ENCODE data around the gene GMDS. TPM values are rescaled to one million over a fixed set of nuclear protein-coding genes. Genes with fewer than 3 reads are reported as not detected.
A peak's percentile ranks its signal among the peaks of the same experiment; 100 is the strongest.

Gene GMDS
- total RNA-seq, 1 donor from 2014 or later = 7.2 TPM

DNA sequence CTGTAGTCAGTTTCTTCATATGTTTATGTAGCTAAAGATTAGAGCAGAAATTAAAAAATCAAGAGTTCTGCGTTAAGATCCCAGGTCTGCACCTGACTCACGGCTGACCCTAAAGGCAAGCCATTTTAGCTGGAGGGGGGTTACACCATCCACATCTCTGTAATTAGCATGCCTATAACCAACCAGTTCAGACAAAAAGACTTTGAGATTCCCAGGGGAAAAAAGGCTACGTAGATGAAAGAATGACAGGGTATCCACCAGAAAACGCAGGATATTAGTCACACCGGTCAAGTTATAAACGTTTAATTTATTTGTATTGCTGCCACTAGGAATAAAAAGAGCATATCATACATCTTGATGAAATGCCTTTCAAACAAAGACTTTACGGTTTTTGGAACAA lies 336.6 kb downstream of the GMDS start:
- no peaks in the 10 kb centered on the region for H3K9me3 ChIP-seq (replicated peaks)
- H3K27ac ChIP-seq (replicated peaks) = no peak overlapping the region
- no peak overlapping the region for H3K4me3 ChIP-seq
- peaks cover 6% of the 10 kb centered on the region for H3K4me1 ChIP-seq
- no peak for DNase-seq
- H3K36me3 ChIP-seq = no peaks in the 10 kb centered on the region
- intact Hi-C loops (cut with micrococcal nuclease) = no loop called here
- H3K27me3 ChIP-seq (ENCODE audit: low read depth) = no peaks in the 10 kb centered on the region
- TF ChIP-seq, protein P1, sequence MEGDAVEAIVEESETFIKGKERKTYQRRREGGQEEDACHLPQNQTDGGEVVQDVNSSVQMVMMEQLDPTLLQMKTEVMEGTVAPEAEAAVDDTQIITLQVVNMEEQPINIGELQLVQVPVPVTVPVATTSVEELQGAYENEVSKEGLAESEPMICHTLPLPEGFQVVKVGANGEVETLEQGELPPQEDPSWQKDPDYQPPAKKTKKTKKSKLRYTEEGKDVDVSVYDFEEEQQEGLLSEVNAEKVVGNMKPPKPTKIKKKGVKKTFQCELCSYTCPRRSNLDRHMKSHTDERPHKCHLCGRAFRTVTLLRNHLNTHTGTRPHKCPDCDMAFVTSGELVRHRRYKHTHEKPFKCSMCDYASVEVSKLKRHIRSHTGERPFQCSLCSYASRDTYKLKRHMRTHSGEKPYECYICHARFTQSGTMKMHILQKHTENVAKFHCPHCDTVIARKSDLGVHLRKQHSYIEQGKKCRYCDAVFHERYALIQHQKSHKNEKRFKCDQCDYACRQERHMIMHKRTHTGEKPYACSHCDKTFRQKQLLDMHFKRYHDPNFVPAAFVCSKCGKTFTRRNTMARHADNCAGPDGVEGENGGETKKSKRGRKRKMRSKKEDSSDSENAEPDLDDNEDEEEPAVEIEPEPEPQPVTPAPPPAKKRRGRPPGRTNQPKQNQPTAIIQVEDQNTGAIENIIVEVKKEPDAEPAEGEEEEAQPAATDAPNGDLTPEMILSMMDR (IDR thresholded peaks at IDR 0.05; ENCODE audit: borderline replicate concordance) = no peak

DNA sequence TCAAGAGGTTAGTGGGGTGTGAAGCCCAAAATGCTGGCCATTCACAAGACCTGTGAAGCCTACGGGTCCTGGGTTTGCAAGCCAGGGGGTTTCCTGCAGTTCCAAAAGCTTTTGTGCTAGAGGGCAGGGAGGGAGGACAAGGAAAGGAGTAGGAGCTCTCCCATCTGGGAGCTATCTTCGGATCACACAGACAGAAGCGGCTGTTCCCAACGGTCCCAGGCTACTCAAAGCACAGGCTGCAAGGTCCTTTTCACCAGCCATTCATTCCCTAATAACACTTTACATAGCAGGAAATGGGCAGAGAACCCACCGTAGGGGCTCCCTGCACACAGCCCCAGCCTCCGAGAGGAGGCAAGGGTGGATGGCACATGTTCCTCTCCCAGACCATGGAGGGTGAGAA lies 338.8 kb downstream of the GMDS start:
- Histone ChIP-seq H3K9me3 (replicated peaks) (no peaks in the 10 kb centered on the region), H3K36me3 (no peaks in the 10 kb centered on the region), H3K27ac (replicated peaks) (no peak overlapping the region), H3K4me1 (peaks cover 6% of the 10 kb centered on the region), H3K27me3 (ENCODE audit: low read depth) (no peaks in the 10 kb centered on the region), H3K4me3 (no peak overlapping the region)
- TF ChIP-seq, protein P1 (IDR thresholded peaks at IDR 0.05; ENCODE audit: borderline replicate concordance) = no peak
- no peak for DNase-seq
- intact Hi-C loops (cut with micrococcal nuclease) = no loop called here

DNA sequence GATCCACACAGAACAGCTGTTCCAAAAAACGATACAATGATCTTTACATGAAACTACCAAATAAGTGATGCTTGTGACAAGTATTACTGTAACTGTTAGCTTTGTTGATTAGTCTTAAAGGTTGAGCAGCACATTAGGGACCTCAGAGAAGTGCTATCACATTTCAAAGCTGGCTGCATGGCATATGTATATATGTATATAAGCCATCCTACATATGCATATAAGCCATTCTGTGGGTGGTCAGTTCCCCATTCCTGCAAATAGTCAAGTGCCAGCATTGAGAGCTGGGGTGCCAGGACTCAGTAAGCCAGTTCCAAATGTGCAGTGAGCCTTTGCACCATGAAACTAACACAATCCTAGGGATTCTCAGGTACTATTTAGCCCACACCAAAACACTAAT lies 339.4 kb downstream of the GMDS start:
- Histone ChIP-seq H3K9me3 (replicated peaks) (no peaks in the 10 kb centered on the region), H3K27me3 (ENCODE audit: low read depth) (no peaks in the 10 kb centered on the region), H3K36me3 (no peaks in the 10 kb centered on the region), H3K4me1 (peaks cover 6% of the 10 kb centered on the region), H3K27ac (replicated peaks) (no peak overlapping the region), H3K4me3 (no peak overlapping the region)
- intact Hi-C loops (cut with micrococcal nuclease) = no loop called here
- no peak for DNase-seq
- TF ChIP-seq, protein P1 (IDR thresholded peaks at IDR 0.05; ENCODE audit: borderline replicate concordance) = no peak

DNA sequence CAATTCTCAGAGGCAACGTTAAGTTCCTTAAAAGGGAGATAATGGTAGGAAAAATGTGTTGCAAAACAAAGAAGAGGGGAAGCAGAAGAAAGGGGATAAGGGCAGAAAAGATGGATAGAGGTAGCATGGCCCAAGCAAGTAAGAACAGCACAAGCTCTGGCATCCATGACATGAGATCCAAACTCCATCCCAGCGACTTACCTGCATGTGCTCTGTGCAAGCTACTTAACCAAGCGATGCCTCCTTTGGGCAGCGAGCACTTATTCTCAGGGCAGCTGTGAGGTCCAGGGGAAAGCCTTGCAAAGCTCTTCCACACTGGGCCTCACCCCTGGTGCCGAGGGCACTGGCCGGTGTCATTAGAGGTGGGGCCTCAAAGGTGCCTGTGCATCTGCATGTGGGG lies 340.5 kb downstream of the GMDS start:
- Histone ChIP-seq H3K36me3 (no peaks in the 10 kb centered on the region), H3K27ac (replicated peaks) (no peak overlapping the region), H3K9me3 (replicated peaks) (no peaks in the 10 kb centered on the region), H3K4me3 (no peak overlapping the region), H3K27me3 (ENCODE audit: low read depth) (no peaks in the 10 kb centered on the region), H3K4me1 (peaks cover 6% of the 10 kb centered on the region)
- TF ChIP-seq, protein P1 (IDR thresholded peaks at IDR 0.05; ENCODE audit: borderline replicate concordance) = no peak
- intact Hi-C loops (cut with micrococcal nuclease) = no loop called here
- no peak for DNase-seq

DNA sequence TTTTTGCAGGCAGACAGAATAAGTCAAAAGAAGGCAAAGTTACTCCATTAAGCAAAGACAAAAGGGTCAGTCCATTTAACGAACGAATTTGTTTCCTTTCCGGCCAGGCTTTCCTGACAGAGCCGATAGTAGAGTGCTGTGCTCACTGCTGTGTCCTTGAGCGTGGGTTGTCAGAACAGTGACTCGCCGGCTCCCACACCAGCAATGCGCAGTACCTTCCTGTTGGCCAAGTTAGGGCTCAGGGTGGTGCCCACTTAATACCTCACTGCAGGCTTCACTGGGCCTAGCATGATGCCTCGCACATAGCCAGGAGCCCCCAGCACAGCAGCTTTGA lies 341.0 kb downstream of the GMDS start:
- Histone ChIP-seq H3K27me3 (ENCODE audit: low read depth) (no peaks in the 10 kb centered on the region), H3K9me3 (replicated peaks) (no peaks in the 10 kb centered on the region), H3K4me1 (peaks cover 6% of the 10 kb centered on the region), H3K4me3 (no peak overlapping the region), H3K36me3 (no peaks in the 10 kb centered on the region), H3K27ac (replicated peaks) (peak overlapping the region; percentile 11)
- intact Hi-C loops (cut with micrococcal nuclease) = no loop called here
- TF ChIP-seq, protein P1 (IDR thresholded peaks at IDR 0.05; ENCODE audit: borderline replicate concordance) = no peak
- DNase-seq = no peak

All from left ventricle myocardium inferior (tissue), 1 donor.